Activated CD4-positive, alpha-beta T cell treated with anti-CD3 and anti-CD28 coated beads, Interleukin-2, amount 10 ng/mL, durations not matched to agents 7 days and 5 days (primary cell): ENCODE results near the gene RERE. TPM values are rescaled to one million over a fixed set of nuclear protein-coding genes. Genes with fewer than 3 reads are reported as not detected.
A peak's percentile ranks its signal among the peaks of the same experiment; 100 is the strongest.

Source experiments
- CTCF ChIA-PET: fragments of 350-600 bp; sonication (Branson Sonifier 250); formaldehyde crosslinking; loops from one replicate; lab custom pipeline; 2021; ENCODE audit warnings: antibody characterized with exemption; lab: Charles Lee
- POLR2A ChIA-PET: fragments of 350-600 bp; sonication (Branson Sonifier 250); formaldehyde crosslinking; loops from one replicate; lab custom pipeline; 2021; ENCODE audit warnings: antibody characterized with exemption; lab: Charles Lee
- DNase-seq: peaks from one replicate; pipeline ENCODE4 v3.0.0-alpha.2; 2020
- H3K27ac Mint-ChIP-seq: one replicate; pipeline ENCODE4 v1.8.0; 2021; ENCODE audit warnings: mild to moderate bottlenecking, moderate library complexity, mixed read lengths
- H3K27me3 Mint-ChIP-seq: one replicate; pipeline ENCODE4 v1.8.0; 2021; ENCODE audit warnings: mixed read lengths
- H3K36me3 Mint-ChIP-seq: one replicate; pipeline ENCODE4 v1.8.0; 2021; ENCODE audit warnings: low read depth, mixed read lengths
- H3K4me1 Mint-ChIP-seq: one replicate; pipeline ENCODE4 v1.8.0; 2021; ENCODE audit warnings: mixed read lengths
- H3K4me3 Mint-ChIP-seq: one replicate; pipeline ENCODE4 v1.8.0; 2021; ENCODE audit warnings: mild to moderate bottlenecking, moderate library complexity, mixed read lengths
- H3K9me3 Mint-ChIP-seq: one replicate; pipeline ENCODE4 v1.8.0; 2021; ENCODE audit warnings: mixed read lengths
- total RNA-seq, 2 experiments: library from RNA; stranded (reverse); gene quantifications; one replicate each; pipeline ENCODE4 v1.2.3, GENCODE V29; 2021

Gene RERE
- total RNA-seq, 2 experiments from 2014 or later: 68.5 to 68.7 TPM

DNA sequence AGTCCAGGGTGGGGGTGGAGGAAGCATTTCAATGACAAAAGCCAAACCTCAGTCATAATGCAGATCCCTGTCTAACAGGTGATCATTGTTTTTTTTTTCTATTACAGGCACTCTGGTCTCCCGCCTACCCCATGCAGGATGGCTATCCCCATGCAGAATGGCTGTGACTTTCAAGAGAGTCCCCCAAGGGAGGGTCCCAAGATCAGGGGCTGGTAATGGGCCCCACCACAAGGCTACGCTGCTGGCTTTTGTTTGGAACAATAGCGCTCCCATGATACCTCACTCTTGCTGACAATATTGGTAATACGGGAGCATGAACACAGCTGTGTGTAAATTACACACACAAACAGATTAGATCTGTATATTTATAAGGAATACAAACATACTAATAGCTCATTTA is 380.1 kb downstream of the RERE start:
- ChIA-PET CTCF (interaction anchor here (0.7 to 0.8 kb wide), 2 partner anchors 9 to 96 kb away, joined by 3 read pairs; no protein-coding TSS in a partner anchor), POLR2A (no interaction called here)
- Mint-ChIP-seq H3K27me3 (no peaks in the 10 kb centered on the region), H3K4me1 (peaks cover 11% of the 10 kb centered on the region), H3K27ac (peak overlapping the region; percentile 43), H3K9me3 (no peaks in the 10 kb centered on the region), H3K36me3 (peaks cover 8% of the 10 kb centered on the region), H3K4me3 (no peak overlapping the region)
- DNase-seq: no peak

DNA sequence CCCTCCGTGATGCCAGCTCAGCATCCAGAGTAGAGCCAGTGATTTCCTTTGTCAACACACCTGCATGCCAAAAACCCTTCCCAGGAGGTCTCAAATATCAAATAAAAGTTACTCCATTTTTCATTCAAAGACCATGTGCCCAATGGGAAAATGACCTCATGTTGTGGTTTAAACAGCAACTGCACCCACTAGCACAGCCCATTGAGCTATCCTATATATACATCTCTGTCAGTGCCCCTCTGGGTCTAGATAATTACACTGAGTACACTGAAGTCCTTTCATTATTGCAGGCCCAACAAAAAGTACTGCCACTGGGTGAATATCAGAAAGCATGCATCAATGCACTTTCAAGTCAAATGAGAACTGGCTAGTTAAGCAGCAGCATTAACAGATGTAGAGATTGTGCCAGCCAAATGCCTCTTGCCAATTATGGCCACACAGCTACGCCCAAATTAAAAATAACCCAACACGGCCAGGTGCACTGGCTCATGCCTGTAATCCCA is 381.8 kb downstream of the RERE start:
- peaks cover 13% of the 10 kb centered on the region for H3K36me3 Mint-ChIP-seq
- POLR2A ChIA-PET: no interaction called here
- H3K9me3 Mint-ChIP-seq: no peaks in the 10 kb centered on the region
- H3K4me3 Mint-ChIP-seq: no peak overlapping the region
- H3K4me1 Mint-ChIP-seq: peaks cover 28% of the 10 kb centered on the region
- no peaks in the 10 kb centered on the region for H3K27me3 Mint-ChIP-seq
- CTCF ChIA-PET: interaction anchor here (1.6 kb wide), 1 partner anchor 79 kb away, joined by 3 read pairs; no protein-coding TSS in a partner anchor
- DNase-seq: no peak
- no peak overlapping the region for H3K27ac Mint-ChIP-seq

DNA sequence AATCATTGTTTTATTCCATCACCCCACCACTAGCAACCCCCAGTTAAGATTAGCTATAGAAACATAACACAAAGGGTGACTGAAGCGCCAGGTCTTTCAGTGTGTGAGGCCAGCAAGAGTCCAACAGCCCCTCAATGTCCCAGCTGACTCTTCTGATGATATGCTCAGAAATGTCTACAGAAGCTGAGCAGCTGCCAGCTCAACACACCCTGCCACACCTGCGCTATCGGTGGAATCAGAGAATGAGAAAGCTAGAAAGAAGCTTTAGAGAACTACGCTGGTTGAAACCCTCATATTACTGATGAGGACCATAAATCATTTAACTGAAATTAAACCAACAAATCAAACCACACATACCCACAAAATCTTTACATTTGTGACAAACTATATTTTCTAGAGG is 383.3 kb downstream of the RERE start:
- ChIA-PET CTCF (interaction anchor here (0.5 to 1.6 kb wide), 2 partner anchors 81 to 1863 kb away, joined by 3 read pairs; no protein-coding TSS in a partner anchor), POLR2A (no interaction called here)
- no peak overlapping the region for H3K4me3 Mint-ChIP-seq
- H3K9me3 Mint-ChIP-seq: no peaks in the 10 kb centered on the region
- peaks cover 37% of the 10 kb centered on the region for H3K4me1 Mint-ChIP-seq
- no peak overlapping the region for H3K27ac Mint-ChIP-seq
- H3K27me3 Mint-ChIP-seq: no peaks in the 10 kb centered on the region
- H3K36me3 Mint-ChIP-seq: peaks cover 18% of the 10 kb centered on the region
- no peak for DNase-seq

DNA sequence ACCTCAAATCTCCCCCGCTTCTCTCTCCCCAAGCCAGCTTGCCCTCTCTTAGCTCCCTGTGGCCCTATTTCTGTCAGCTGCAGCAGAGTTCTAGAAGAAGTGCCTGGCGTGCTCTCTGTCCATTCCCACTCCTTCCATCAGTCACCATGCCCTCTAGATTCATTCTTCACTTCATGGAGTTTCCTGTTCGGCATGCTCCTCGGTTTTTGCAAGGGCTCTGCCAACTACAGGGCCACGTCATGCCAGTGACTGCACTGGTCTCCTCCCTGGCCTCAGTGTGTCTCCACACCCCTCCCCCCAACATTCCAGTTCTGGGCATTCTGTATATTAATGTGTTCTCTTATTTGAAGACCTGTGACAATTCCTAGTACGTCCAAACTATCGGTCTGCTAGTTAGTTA is 385.7 kb downstream of the RERE start:
- peaks cover 53% of the 10 kb centered on the region for H3K4me1 Mint-ChIP-seq
- ChIA-PET CTCF (interaction anchor here (0.6 to 1.9 kb wide), 7 partner anchors 9 to 98 kb away, joined by 3 to 11 read pairs (median 4); no protein-coding TSS in a partner anchor), POLR2A (no interaction called here)
- H3K9me3 Mint-ChIP-seq: no peaks in the 10 kb centered on the region
- DNase-seq: no peak
- no peaks in the 10 kb centered on the region for H3K27me3 Mint-ChIP-seq
- no peak overlapping the region for H3K27ac Mint-ChIP-seq
- H3K4me3 Mint-ChIP-seq: no peak overlapping the region
- H3K36me3 Mint-ChIP-seq: peaks cover 23% of the 10 kb centered on the region

DNA sequence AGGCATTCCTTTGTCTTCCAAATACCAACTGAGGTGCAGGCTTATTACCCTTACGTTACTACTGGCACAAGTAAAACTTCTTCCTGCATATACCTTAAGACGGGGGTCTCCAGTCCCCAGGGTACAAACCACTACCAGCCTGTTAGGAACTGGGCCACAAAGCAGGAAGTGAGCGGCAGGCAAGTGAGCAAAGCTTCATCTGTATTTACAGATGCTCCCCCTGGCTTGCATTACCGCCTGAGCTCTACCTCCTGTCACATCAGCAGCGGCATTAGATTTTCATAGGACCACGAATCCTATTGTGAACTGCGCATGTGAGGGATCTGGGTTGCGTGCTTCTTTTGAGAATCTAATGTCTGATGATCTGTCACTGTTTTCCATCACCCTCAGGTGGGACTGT is 386.4 kb downstream of the RERE start:
- no peaks in the 10 kb centered on the region for H3K27me3 Mint-ChIP-seq
- peak; percentile 53 for DNase-seq
- peaks cover 59% of the 10 kb centered on the region for H3K4me1 Mint-ChIP-seq
- ChIA-PET POLR2A (interaction anchor here (1.0 kb wide), 1 partner anchor 23 kb away, joined by 3 read pairs; no protein-coding TSS in a partner anchor), CTCF (interaction anchor here (0.6 to 1.9 kb wide), 9 partner anchors 8 to 232 kb away, joined by 3 to 11 read pairs (median 4); no protein-coding TSS in a partner anchor)
- peaks cover 24% of the 10 kb centered on the region for H3K36me3 Mint-ChIP-seq
- peak overlapping the region; percentile 5 for H3K4me3 Mint-ChIP-seq
- peak overlapping the region; percentile 90 for H3K27ac Mint-ChIP-seq
- no peaks in the 10 kb centered on the region for H3K9me3 Mint-ChIP-seq

DNA sequence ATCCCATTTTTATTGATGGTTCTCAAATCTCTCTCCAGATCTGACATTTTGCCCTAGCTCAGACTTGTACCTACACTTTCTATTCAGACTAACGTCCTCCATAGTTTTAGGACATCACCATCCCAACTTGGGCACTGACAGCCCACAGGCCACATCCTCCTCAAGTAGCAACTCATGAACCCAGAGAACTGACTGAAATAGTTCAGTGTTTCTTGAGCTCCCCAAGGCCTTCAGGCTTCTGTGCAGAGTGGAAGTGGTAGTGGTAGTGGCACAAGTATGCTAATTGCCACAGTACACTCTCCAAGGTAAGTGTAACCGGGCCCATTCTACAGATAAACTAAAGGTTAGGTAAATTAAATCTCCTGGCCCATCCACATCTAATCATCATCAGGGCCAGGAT is 387.0 kb downstream of the RERE start:
- CTCF ChIA-PET: interaction anchor here (1.0 to 1.9 kb wide), 8 partner anchors 8 to 233 kb away, joined by 3 to 11 read pairs (median 4); no protein-coding TSS in a partner anchor
- POLR2A ChIA-PET: interaction anchor here (1.0 kb wide), 1 partner anchor 23 kb away, joined by 3 read pairs; no protein-coding TSS in a partner anchor
- Mint-ChIP-seq H3K36me3 (peaks cover 28% of the 10 kb centered on the region), H3K27ac (peak overlapping the region; percentile 90), H3K4me3 (peak overlapping the region; percentile 11), H3K9me3 (no peaks in the 10 kb centered on the region), H3K27me3 (no peaks in the 10 kb centered on the region), H3K4me1 (peaks cover 65% of the 10 kb centered on the region)
- DNase-seq: peak; percentile 61

DNA sequence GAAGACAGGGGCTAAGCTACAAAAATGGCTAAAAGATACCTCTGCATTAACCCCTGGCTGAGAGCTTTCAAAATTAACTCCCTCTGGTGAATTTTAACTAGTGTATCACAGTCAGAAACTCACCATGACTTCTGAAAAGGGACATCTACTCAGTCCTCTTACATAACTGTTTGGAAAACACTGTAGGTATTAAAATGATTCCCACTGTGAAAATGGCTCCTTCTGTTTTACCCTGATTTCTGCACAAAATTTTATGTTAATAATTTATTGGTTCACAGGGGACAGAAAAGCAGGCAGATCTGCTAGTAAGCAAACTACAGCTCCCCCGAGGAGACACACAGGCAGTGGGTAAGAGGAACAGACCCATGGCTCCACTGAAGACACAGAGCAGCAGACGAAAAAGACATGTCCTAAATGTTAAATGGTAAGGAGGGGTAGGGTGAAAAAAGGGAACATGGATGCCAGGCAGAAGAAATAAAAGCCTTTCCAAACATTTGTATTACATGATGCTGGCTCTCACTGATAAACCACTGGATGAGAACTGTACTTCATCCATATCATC is 387.8 kb downstream of the RERE start:
- peak overlapping the region; percentile 54 for H3K27ac Mint-ChIP-seq
- ChIA-PET CTCF (interaction anchor here (0.7 to 1.5 kb wide), 4 partner anchors 11 to 233 kb away, joined by 3 to 6 read pairs (median 4); no protein-coding TSS in a partner anchor), POLR2A (no interaction called here)
- no peak for DNase-seq
- H3K4me3 Mint-ChIP-seq: no peak overlapping the region
- no peaks in the 10 kb centered on the region for H3K9me3 Mint-ChIP-seq
- peaks cover 73% of the 10 kb centered on the region for H3K4me1 Mint-ChIP-seq
- peaks cover 32% of the 10 kb centered on the region for H3K36me3 Mint-ChIP-seq
- H3K27me3 Mint-ChIP-seq: no peaks in the 10 kb centered on the region

DNA sequence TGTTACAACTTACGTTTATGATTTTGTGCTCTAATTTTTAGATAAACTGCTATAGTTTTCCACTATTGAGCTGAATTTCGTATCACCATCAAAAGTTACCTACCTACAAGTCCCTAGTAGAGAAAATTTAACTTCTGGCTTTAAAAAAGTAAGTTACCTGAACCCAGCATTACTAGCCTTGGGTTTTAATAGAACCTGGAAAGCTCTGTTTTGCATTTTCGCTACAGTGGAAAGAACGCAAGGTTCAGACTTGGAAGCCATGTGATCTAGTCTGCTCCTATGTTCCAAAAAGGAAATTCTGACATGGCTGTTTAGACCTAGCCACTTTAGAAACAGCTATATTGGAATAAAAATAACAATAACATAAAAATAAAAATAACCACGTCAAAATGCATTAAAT is 389.0 kb downstream of the RERE start:
- Mint-ChIP-seq H3K36me3 (peaks cover 35% of the 10 kb centered on the region), H3K9me3 (no peaks in the 10 kb centered on the region), H3K4me1 (peaks cover 79% of the 10 kb centered on the region), H3K4me3 (no peak overlapping the region), H3K27ac (no peak overlapping the region), H3K27me3 (no peaks in the 10 kb centered on the region)
- no peak for DNase-seq
- ChIA-PET CTCF (interaction anchor here (0.6 to 1.5 kb wide), 4 partner anchors 9 to 1311 kb away, joined by 3 read pairs; no protein-coding TSS in a partner anchor), POLR2A (no interaction called here)

DNA sequence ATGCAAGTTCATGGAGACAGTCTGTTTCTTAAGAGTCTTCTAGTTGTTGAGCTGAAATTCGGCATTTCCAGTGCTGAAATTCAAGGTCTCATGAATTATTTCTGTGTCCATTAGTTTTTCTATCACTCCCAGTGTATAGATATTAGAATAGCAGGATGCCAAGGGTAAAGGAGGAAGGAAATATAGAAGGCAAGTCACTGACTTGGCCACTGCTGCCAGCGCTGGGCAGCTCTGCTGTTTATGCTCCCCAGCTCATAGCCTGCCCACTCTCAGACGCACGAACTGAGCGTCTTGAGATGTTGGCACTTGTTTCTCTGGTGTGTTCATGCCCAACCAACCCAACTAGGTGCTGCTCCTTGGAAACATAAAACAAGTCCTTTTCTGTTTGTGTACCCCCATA is 389.5 kb downstream of the RERE start:
- no peak for DNase-seq
- H3K4me1 Mint-ChIP-seq: peaks cover 79% of the 10 kb centered on the region
- no peaks in the 10 kb centered on the region for H3K9me3 Mint-ChIP-seq
- ChIA-PET CTCF (interaction anchor here (1.1 to 1.5 kb wide), 3 partner anchors 10 to 97 kb away, joined by 3 read pairs; no protein-coding TSS in a partner anchor), POLR2A (no interaction called here)
- peak overlapping the region; percentile 60 for H3K4me3 Mint-ChIP-seq
- H3K27ac Mint-ChIP-seq: peak overlapping the region; percentile 74
- no peaks in the 10 kb centered on the region for H3K27me3 Mint-ChIP-seq
- peaks cover 33% of the 10 kb centered on the region for H3K36me3 Mint-ChIP-seq

DNA sequence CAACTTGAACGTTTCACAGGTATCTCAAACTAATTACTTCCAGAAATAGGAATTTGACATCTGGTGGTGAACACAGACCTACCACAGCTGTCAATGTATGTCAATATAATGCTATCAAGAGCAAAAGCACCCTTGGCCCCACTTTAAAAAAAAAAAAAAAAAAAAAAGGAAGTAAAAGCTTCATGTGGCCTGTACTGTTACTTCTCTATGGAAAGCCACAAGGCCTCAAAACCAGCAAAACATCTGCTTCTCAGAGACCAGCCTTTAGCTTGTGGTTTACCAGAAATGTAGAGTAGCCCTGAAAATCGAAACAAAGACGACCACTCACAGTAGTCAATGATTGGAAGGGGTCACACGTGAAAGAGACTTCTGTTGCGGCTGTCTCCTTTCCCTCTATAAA is 389.9 kb downstream of the RERE start:
- peaks cover 79% of the 10 kb centered on the region for H3K4me1 Mint-ChIP-seq
- no peaks in the 10 kb centered on the region for H3K27me3 Mint-ChIP-seq
- H3K9me3 Mint-ChIP-seq: no peaks in the 10 kb centered on the region
- ChIA-PET CTCF (interaction anchor here (1.1 to 1.5 kb wide), 2 partner anchors 10 to 97 kb away, joined by 3 read pairs; no protein-coding TSS in a partner anchor), POLR2A (no interaction called here)
- H3K27ac Mint-ChIP-seq: peak overlapping the region; percentile 74
- peak; percentile 68 for DNase-seq
- H3K36me3 Mint-ChIP-seq: peaks cover 33% of the 10 kb centered on the region
- H3K4me3 Mint-ChIP-seq: peak overlapping the region; percentile 60

DNA sequence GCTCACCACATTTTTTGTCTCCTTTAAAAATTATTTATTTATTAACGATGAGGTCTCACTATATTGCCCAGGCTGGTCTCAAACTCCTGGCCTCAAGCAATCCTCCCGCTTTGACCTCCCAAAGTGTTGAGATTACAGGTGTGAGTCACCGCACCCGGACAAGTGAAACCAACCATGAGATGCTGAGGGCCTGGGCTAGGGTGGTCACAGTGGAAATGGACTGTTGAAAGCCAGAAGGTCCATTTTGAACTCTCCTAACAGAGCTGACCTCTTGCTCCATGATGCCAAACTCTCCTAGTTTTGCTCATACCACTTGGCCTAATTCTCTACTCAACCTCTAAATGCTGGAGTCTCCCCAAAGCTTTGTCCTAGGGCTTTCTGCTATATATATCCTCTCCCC is 390.4 kb downstream of the RERE start:
- POLR2A ChIA-PET: no interaction called here
- CTCF ChIA-PET: interaction anchor here (1.5 kb wide), 1 partner anchor 98 kb away, joined by 3 read pairs; no protein-coding TSS in a partner anchor
- Mint-ChIP-seq H3K4me1 (peaks cover 74% of the 10 kb centered on the region), H3K27ac (peak overlapping the region; percentile 74), H3K36me3 (peaks cover 33% of the 10 kb centered on the region), H3K9me3 (no peaks in the 10 kb centered on the region), H3K4me3 (peak overlapping the region; percentile 60), H3K27me3 (no peaks in the 10 kb centered on the region)
- DNase-seq: no peak

DNA sequence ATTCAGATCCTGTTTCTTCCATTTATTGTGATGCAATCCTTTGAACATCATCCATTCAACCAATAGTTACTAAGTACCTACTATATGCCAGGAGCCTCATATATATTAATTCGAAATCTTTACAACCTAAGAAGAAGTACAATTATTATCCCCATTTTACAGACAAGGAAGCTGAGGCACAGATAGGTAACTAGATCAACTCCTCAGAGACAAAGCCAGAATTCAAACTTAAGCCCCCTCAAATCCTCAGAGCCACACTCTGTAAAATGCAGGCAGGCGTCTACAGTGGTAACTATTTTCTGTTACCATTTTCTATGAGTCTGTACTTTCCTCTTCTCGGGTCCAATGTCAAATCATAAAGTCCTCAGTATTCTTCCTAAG is 391.7 kb downstream of the RERE start:
- Mint-ChIP-seq H3K9me3 (no peaks in the 10 kb centered on the region), H3K36me3 (peaks cover 28% of the 10 kb centered on the region), H3K4me1 (peaks cover 63% of the 10 kb centered on the region), H3K27me3 (no peaks in the 10 kb centered on the region), H3K27ac (peak overlapping the region; percentile 97), H3K4me3 (no peak overlapping the region)
- ChIA-PET CTCF (no interaction called here), POLR2A (no interaction called here)
- no peak for DNase-seq
